ENCODE measurements around the gene CDH12. TPM values are rescaled to one million over a fixed set of nuclear protein-coding genes. Genes with fewer than 3 reads are reported as not detected.
"Not testable (repeated sequence)": the region's sequence is repeated elsewhere in the genome, so short reads cannot be mapped to it uniquely, and the experiment has no call there.

CDH12 gene
- total RNA-seq, 1 donor from 2014 or later = not detected

DNA sequence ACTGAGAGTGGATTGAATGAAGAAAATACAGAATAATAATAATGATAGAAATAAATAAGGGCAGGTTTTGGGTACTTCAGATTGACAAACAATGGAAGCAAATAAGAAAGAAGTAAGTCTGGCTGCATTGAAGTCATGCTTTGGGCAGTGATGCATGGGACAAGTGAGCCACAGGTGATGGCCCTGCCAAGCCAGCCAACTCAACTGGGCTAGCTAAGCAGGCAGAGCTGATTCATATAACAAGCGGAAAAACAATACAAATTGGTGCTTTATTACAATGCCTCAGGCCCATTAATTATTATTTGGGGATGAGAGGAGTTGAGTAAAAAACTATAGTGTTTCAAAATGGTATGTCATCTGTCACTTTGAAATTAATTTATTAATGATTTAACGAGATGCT, 502.0 kb downstream of the CDH12 start:
- DNase-seq (ENCODE audit: low spot score) = no peak
- intact Hi-C loops (cut with DNase I) = no loop called here

DNA sequence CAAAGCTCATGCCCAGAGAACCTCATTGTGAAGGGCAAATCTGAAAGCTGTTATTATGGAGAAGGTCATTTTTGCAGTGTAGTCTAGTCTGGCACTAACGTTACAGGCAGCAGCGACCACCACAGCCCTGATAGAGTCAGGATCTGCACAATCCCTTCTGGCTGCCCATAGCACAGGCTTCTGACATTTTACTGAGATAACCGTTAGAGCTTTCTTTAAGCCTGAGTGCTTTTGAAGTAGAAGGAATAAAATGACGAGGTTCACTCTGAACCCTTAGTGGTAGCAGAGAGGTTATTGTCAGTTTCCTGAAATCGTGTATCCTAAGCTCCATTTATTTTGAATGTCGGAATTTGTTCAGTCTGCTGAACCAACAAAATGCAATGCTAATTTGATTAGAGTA, 505.1 kb downstream of the CDH12 start:
- intact Hi-C loops (cut with DNase I) = no loop called here
- no peak for DNase-seq (ENCODE audit: low spot score)

DNA sequence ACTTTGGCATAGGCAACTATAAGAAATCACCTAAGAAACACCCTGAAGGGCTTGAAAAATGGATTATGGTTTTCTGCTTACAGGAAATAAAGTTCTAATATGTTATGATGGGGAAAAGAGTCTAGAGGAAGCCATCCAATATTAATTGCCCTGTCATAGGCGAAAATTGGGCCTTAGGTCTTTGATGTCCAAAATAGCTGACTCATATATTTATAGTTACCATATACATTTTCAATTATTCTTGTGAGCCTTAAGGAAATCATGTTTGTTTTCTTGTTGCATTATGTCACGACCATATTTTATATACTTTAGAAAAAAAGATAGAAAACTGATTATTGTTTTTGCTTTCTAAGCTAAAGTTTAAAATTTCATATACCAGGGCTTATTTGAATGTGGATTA, 509.1 kb downstream of the CDH12 start:
- intact Hi-C loops (cut with DNase I) = no loop called here
- DNase-seq (ENCODE audit: low spot score) = no peak

DNA sequence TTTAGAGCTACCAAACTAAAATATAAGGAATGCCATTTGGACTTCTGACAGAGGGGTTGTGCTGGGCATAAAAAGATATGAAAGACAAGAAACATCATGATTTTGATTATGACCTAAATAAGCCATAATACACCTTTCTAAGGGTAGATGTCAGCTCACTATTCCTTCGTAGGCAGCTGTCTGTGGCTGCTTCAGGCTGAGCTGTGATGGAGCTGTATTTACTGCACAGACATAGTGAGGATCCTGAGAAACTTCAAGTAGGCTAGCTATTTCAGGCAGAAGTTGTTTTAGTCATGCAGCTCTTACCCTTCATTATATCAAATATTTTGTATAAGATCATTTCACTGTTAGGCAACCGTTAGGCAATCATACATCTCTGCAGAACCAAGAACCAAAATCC, 511.7 kb downstream of the CDH12 start:
- intact Hi-C loops (cut with DNase I) = no loop called here
- DNase-seq (ENCODE audit: low spot score) = no peak

DNA sequence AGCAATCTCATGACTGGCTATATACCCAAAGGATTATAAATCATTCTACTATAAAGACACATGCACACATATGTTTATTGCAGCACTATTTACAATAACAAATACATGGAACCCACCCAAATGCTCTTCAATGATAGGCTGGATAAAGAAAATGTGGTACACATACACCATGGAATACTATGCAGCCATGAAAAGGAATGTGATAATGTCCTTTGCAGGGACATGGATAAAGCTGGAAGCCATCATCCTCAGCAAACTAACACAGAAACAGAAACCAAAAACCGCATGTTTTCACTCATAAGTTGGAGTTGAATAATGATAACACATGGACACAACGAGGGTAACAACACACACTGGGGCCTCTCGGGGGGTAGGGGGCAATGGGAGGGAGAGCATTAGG, 520.2 kb downstream of the CDH12 start:
- intact Hi-C loops (cut with DNase I); DNase-seq (ENCODE audit: low spot score): not testable (repeated sequence)

DNA sequence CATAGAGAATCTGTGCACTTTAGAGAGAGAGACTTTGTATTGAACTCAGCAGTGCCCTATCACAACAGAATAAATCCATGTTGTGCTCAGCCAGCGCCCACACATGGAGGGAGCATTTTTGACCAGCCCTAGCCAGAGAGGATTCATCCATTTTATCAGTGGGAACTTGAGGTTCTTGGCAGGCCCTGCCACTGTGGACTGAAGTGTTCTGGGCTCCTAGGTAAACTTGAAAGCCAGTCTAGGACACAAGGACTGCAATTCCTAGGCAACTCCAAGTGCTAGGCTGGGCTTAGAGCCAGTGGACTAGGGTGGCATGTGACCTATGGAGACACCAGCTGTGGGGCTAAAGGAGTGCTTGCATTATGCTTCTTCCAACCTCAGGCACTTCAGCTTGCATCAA, 523.5 kb downstream of the CDH12 start:
- no peak for DNase-seq (ENCODE audit: low spot score)
- intact Hi-C loops (cut with DNase I) = no loop called here

DNA sequence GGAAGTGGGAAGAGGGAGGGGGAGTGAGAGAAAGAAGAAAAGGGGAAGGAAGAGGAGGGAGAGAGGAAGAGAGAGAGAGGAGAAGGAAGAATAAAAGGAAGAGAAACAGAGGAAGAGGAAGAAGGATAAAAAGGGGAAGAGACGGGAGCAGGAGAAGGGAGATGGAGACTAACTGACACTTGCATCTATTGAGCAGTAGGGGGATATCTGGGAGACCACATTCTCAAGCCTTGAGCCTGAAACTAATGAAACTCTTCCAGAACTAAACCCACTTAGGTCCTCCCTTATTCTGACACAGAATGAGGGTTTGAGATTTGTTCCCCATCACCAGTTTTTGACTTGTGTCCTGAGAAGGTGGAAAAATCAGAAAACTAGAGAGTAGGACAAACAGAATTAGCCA, 533.3 kb downstream of the CDH12 start:
- intact Hi-C loops (cut with DNase I) = no loop called here
- DNase-seq (ENCODE audit: low spot score) = no peak

DNA sequence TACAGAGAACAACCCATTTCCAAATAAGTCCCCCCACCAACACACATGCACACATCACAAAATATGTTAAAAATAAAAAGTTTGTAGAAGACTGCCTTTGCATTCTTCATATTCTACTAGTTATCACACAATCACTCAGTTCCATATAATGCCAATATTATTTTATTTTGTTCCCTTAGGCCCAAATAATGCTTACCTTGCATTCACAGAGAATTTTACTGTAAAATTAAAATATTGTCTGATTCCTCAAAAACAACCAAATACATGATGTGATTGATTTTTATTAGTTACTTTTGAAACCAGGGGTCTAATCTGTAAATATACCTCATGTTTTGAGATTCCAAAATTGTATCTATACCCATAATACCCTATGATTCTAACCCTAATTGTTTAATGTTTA, 536.9 kb downstream of the CDH12 start:
- no peak for DNase-seq (ENCODE audit: low spot score)
- intact Hi-C loops (cut with DNase I) = no loop called here

DNA sequence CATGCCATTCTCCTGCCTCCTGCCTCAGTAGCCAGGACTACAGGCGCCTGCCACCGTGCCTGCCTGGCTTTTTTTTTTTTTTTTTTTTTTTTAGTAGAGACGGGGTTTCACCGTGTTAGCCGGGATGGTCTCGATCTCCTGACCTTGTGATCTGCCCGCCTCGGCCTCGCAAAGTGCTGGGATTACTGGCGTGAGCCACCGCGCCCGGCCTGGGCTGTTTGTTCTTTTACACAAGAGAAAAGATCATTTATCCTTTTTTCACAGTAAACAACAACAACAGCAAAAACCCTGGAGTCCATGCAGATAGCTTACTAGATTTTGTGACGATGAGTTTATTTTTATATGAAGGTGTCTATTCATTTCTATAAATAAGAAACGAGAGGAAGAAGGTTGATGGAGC, 538.1 kb downstream of the CDH12 start:
- DNase-seq (ENCODE audit: low spot score); intact Hi-C loops (cut with DNase I): not testable (repeated sequence)

DNA sequence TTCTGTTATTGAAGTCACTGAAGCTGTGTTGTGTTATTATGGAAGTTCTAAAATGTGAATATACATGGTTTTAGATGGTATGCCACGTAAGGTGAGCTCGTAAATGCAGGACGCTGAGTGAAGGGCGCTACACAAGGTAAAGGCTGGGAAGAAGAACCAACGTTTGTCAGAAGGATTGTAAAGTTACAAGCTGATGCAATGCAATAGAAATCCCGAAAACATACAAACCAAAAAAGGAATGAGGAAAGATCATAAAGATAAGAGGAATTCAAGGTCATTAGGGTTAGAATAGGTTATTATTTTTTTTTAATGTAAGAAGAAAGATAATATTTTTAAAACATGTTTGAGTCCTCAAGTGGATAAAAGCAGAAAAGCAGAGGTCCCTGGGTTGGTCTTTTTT, 538.6 kb downstream of the CDH12 start:
- intact Hi-C loops (cut with DNase I) = no loop called here
- no peak for DNase-seq (ENCODE audit: low spot score)

DNA sequence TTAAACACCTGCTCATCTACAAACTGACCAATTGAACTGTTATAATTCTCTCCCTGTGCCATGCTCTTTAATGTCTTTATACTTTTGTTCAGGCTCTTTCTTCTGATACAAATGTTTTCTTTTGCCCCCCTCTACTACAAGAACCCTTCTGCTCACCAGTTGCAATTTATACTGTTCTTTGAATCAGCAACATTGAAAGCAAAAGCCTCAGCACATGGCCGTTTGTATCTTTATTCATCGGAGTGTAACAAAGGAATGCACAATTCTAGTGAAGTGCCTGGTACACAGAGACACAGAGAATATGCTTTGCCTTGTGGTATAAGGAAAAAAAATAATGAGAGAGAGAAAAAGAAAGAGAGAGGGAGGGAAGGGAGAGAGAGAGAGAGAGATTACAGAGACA, 547.1 kb downstream of the CDH12 start:
- intact Hi-C loops (cut with DNase I) = no loop called here
- no peak for DNase-seq (ENCODE audit: low spot score)

DNA sequence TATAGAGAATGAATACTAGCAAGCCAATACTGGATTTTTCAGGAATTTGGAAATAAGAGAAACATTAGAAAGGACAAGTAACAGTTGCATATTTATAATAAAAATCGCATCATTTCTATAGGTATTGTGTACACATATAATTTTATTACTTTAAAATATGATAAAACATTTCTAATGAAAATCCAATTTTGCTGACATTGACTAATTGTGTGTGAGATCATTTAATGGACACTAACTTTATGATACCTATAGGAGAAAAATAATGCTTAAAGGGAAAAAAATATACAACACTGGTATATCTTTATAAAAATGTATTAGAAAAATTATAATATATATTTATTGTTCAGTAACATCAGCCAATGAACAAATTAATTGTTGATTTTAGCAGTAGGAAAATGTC, 557.3 kb downstream of the CDH12 start:
- intact Hi-C loops (cut with DNase I) = no loop called here
- DNase-seq (ENCODE audit: low spot score) = no peak

DNA sequence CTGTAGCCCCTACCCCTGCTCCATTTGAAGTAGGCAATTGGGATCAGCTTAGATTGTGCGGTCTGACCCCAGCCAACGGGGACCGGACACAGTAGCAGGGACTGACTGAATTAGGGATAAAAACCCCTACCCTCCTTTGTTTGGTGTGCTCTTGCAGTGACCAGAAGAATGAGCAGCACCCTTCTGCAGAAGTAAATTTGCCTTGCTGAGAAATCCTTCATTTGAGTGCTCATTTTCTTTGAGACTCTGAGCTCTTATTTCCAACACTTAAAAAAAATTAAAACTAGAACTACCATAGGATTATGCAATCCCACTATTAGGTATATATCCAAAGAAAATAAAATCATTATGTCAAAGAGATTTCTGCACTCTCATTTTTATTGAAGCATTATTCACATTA, 560.0 kb downstream of the CDH12 start:
- DNase-seq (ENCODE audit: low spot score) = no peak
- intact Hi-C loops (cut with DNase I) = no loop called here

DNA sequence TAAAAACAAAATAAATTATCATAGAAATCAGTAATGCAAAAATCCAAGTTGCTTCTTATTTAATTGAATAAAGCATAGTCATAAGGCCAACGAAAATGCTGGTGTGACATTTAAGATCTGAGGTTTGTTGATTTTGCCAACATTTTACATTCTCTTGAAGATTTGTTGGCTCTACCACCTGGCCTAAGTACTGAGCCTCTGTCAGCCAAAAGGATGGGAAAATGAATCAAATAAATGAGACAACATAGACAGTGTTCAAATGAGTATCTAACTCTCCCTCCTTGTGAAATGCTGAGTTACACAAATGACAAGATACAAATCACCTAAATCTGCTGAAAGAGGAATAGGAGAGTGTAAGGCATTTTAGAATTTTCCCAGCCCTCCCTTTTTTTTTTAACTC, 575.0 kb downstream of the CDH12 start:
- no peak for DNase-seq (ENCODE audit: low spot score)
- intact Hi-C loops (cut with DNase I) = no loop called here

DNA sequence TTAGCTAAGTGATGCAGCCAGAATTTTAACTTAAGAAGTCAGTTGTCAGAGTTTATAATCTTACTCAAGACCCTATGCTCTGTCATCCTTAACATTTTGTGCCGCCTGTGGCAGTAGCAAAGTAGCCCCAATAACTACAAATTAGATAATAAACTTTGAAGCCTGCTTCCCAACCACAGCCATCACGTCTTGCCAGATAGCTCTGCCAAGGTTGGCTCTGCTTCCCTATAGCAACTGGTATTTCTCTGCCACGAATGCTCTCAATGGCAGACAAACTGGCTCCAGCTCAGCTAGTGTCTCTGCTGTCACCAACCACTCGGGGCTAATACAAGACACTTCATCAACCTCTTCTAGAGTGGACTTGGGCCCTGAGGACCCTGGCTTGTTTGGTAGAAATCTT, 576.1 kb downstream of the CDH12 start:
- intact Hi-C loops (cut with DNase I) = no loop called here
- no peak for DNase-seq (ENCODE audit: low spot score)

DNA sequence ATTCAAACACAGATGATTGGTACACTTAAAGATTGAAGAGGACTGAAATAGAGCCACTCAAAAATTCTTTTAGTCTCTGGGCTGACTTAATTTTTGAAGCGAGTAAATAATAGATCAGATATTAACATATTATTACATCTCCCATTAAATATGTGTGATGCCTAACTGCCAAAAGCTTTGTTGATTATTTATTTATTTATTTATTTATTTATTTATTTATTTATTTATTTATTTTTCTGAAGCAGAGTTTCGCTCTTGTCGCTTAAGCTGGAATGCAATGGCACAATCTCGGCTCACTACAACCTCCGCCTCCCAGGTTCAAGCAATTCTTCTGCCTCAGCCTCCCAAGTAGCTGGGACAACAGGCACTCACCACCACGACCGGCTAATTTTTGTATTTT, 587.3 kb downstream of the CDH12 start:
- DNase-seq (ENCODE audit: low spot score); intact Hi-C loops (cut with DNase I): not testable (repeated sequence)

DNA sequence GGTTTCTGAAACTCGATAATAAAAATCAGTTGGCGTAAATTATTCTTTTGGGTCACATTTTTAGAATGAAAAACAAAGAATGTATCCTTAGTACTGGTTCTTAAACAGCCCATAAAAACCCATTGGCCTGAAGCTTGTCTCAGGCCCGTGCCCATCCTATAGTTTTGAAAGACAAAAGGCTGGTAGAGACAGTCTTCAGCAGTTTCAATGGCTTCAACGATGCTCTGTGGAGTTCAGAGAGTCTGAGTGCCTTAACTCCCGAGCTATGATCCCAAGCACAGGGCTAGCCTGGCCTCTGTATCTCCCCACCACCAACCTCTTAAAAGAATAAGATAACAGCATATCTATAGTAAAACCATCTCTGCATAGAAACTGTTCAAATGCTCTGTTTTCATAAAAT, 595.0 kb downstream of the CDH12 start:
- DNase-seq (ENCODE audit: low spot score) = no peak
- intact Hi-C loops (cut with DNase I) = no loop called here

DNA sequence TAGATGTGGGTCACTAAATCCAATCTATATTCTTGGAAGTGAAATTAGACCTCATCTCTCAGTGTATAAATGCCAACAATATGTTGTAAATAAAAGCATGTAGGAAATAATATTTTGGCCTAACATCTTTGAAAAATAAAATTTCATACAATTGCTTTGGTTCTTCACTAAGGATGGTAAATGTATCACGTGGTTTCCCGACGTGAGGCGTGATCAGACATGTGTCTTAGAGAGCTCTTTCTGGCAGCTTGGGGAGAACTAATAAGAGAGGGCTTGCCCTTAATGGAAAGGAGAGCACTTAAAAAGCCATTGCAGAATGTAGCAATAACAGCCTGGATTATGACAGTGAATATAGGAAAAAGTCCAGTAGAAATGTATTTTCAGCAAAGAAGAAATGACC, 602.6 kb downstream of the CDH12 start:
- intact Hi-C loops (cut with DNase I) = no loop called here
- DNase-seq (ENCODE audit: low spot score) = no peak

DNA sequence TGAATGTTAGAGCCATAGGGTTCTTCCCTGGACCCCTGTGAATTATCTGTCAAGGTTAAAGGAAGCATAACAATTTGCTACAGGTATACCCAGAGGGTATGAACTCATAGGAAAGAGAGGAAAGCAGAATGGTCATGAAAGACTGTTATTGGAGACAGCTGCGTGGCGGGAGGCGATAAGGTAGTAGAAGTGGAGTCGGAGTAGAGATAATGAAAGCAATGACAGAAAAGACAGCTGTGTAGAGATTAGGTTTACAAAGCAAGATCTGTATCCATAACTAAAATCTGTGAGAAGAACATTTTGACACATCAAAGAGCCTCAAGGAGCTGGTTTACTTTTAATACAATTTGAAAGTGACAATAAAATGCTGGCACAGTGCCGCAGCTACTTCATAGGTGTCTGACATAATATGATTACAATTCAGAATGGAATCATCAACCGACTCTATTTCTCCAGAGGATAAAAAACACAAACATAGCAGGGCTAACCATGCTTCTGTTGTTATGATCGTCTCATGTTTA, 603.9 kb downstream of the CDH12 start:
- no peak for DNase-seq (ENCODE audit: low spot score)

DNA sequence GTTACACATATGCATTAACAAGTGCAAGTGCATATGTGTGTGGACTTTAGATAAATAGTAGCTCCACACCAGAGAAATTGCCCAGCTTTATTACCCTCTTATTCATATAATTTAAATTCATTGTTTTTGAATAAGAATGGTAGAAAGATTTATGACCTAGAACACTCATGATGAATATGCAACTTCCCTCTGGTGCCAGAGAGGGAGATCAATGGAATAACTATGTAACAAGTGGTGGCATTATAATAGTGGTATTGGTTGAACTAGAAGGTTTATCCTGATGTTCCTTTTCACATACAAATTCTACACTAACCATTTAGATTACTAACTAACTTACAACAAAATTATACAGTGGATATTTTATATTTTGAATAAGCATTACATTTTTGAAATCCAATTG, 607.4 kb downstream of the CDH12 start:
- intact Hi-C loops (cut with DNase I) = no loop called here
- no peak for DNase-seq (ENCODE audit: low spot score)

More for the DNA sequence above, 603.9 kb downstream of the CDH12 start:
- intact Hi-C loops (cut with DNase I) = no loop called here

DNA sequence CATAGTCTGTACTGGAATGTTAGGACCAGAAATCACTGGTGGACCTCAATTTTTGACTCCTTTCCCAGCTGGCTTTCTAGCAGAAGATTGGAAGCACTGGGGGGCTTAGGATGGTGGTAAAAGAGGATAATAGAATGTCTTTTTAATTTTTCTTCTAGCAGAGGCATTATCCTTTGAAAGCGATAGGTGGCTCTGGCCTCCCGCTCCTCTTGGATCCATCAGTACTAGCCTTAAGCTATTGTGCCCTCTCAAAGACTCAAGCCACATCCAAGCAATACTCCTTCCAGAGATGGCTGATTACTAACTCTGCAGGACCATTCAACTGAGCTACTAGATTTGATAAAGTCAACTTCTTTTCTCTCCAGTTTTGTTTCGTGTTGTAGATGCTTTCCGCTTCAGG, 610.6 kb downstream of the CDH12 start:
- intact Hi-C loops (cut with DNase I) = no loop called here
- DNase-seq (ENCODE audit: low spot score) = no peak

DNA sequence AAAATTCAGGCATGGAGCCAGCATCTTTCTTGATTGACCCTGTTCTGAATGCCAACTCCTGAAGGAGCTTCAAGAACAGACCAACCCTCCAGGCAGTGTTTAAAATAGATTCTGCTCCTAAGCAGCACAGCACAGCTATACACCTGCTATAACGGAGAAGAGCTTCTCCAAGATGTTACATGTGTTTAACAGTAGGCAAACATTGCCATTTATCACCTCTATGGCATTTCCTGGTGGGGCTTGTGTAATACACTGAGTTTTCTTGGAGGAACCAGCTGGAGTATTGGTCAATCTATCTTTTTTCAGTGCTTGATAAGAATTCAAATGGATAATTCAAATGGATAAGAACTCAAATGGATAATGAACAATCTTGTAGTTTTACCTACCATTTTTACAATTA, 615.1 kb downstream of the CDH12 start:
- no peak for DNase-seq (ENCODE audit: low spot score)
- intact Hi-C loops (cut with DNase I) = no loop called here

DNA sequence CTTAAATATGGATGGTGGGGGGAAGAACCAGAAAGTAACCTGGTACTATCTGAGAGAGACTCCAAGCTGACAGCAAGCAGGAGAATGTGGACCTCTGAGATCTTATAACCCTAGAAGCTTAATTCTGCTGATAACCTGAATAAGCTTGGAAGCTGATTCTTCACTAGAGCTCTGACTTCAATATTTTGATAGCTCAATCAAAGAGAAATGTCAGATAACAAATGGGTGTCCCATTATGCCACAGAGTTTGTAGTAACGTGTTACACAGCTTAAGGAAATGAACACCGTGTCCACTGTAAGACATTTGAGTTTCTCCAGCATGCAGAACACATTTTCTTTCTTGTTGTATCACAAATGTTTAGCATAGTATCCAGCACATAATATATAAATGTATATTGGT, 626.7 kb downstream of the CDH12 start:
- DNase-seq (ENCODE audit: low spot score) = no peak
- intact Hi-C loops (cut with DNase I) = no loop called here

Data from cardiac septum (tissue), 1 donor.